WTC11 (cell line): ENCODE data around the gene RNF43. TPM values are rescaled to one million over a fixed set of nuclear protein-coding genes. Genes with fewer than 3 reads are reported as not detected.

Experiments used
- ATAC-seq: fragments of 200-7000 bp; cut with Tn5 transposase; 2 replicates; pipeline ENCODE4 v1.10.0; 2021; ENCODE audit warnings: mild to moderate bottlenecking, moderate library complexity
- CTCF ChIA-PET: fragments of 300-600 bp; sonication (Branson Sonifier 250); formaldehyde crosslinking; loops from one replicate; lab custom pipeline; 2021; ENCODE audit warnings: antibody characterized with exemption; lab: Charles Lee
- POLR2A ChIA-PET: fragments of 350-600 bp; sonication (Branson Sonifier 250); formaldehyde crosslinking; loops from one replicate; lab custom pipeline; 2021; ENCODE audit warnings: antibody characterized with exemption; lab: Charles Lee
- DNase-seq: peaks from one replicate; pipeline ENCODE4 v3.0.0; 2021; ENCODE audit warnings: low spot score
- H3K27ac Mint-ChIP-seq: 2 replicates; pipeline ENCODE4 v1.8.0; 2021; ENCODE audit warnings: mixed read lengths
- H3K27me3 Mint-ChIP-seq: 2 replicates; pipeline ENCODE4 v1.8.0; 2021; ENCODE audit warnings: low read depth, mild to moderate bottlenecking, moderate library complexity, mixed read lengths
- H3K36me3 Mint-ChIP-seq: 2 replicates; pipeline ENCODE4 v1.8.0; 2021; ENCODE audit warnings: mixed read lengths
- H3K4me1 Mint-ChIP-seq: 2 replicates; pipeline ENCODE4 v1.8.0; 2022; ENCODE audit warnings: mixed read lengths
- H3K4me3 Mint-ChIP-seq: 2 replicates; pipeline ENCODE4 v1.8.0; 2021; ENCODE audit warnings: mild to moderate bottlenecking, moderate library complexity, mixed read lengths
- H3K9me3 Mint-ChIP-seq: 2 replicates; pipeline ENCODE4 v1.8.0; 2021; ENCODE audit warnings: mixed read lengths
- GABPB1 ChIP-seq: sonication (generic); formaldehyde crosslinking; IDR thresholded peaks from 2 replicates; pipeline ENCODE4 v1.8.1; 2023; ENCODE audit warnings: mild to moderate bottlenecking, missing genetic modification reagents
- MXD4 ChIP-seq: fragments of 250-450 bp; sonication (Bioruptor Pico); IDR thresholded peaks from 2 replicates; pipeline ENCODE4 v1.8.0; 2021; ENCODE audit warnings: mild to moderate bottlenecking, moderate library complexity, borderline replicate concordance
- ZBTB21 ChIP-seq: sonication (generic); formaldehyde crosslinking; IDR thresholded peaks from 2 replicates; pipeline ENCODE4 v1.8.1; 2023; ENCODE audit warnings: mild to moderate bottlenecking, missing genetic modification reagents, borderline replicate concordance
- ZNF416 ChIP-seq: fragments of 250-450 bp; sonication (Bioruptor Pico); IDR thresholded peaks from 2 replicates; pipeline ENCODE4 v1.9.0; 2021; ENCODE audit warnings: mild to moderate bottlenecking, inconsistent platforms
- total RNA-seq: library from RNA; stranded (reverse); gene quantifications from 3 replicates; pipeline ENCODE4 v1.2.3, GENCODE V29; 2021
- TF ChIP-seq, protein P1 (sequence below): fragments of 250-450 bp; sonication (Bioruptor Pico); IDR thresholded peaks from 2 replicates; pipeline ENCODE4 v1.9.0; 2021; ENCODE audit warnings: moderate library complexity, mild to moderate bottlenecking, inconsistent platforms, borderline replicate concordance
- TF ChIP-seq, protein P2 (sequence below): sonication (generic); formaldehyde crosslinking; IDR thresholded peaks from 2 replicates; pipeline ENCODE4 v1.8.0; 2022; ENCODE audit warnings: mild to moderate bottlenecking, missing genetic modification reagents
- TF ChIP-seq, protein P3 (sequence below): fragments of 250-450 bp; sonication (Bioruptor Pico); IDR thresholded peaks from 2 replicates; pipeline ENCODE4 v1.9.0; 2021; ENCODE audit warnings: mild to moderate bottlenecking
- TF ChIP-seq, protein P4 (sequence below): sonication (generic); formaldehyde crosslinking; IDR thresholded peaks from 2 replicates; pipeline ENCODE4 v1.8.1; 2022; ENCODE audit warnings: mild to moderate bottlenecking, missing genetic modification reagents, moderate library complexity, borderline replicate concordance
- TF ChIP-seq, protein P5 (sequence below): fragments of 250-450 bp; sonication (Bioruptor Pico); IDR thresholded peaks from 2 replicates; pipeline ENCODE4 v2.1.2; 2022; ENCODE audit warnings: mild to moderate bottlenecking, moderate library complexity
- TF ChIP-seq, protein P6 (sequence below): sonication (generic); formaldehyde crosslinking; IDR thresholded peaks from 2 replicates; pipeline ENCODE4 v1.8.1; 2023; ENCODE audit warnings: mild to moderate bottlenecking, missing genetic modification reagents
- TF ChIP-seq, protein P7 (sequence below): sonication (generic); formaldehyde crosslinking; IDR thresholded peaks from 2 replicates; pipeline ENCODE4 v1.8.0; 2023; ENCODE audit warnings: missing genetic modification reagents
- TF ChIP-seq, protein P8 (sequence below): sonication (generic); formaldehyde crosslinking; IDR thresholded peaks from 2 replicates; pipeline ENCODE4 v1.8.1; 2022; ENCODE audit warnings: low read depth, mild to moderate bottlenecking, moderate library complexity, missing genetic modification reagents, borderline replicate concordance

Gene RNF43
- total RNA-seq, 1 experiment from 2014 or later, result 3.6 TPM

DNA sequence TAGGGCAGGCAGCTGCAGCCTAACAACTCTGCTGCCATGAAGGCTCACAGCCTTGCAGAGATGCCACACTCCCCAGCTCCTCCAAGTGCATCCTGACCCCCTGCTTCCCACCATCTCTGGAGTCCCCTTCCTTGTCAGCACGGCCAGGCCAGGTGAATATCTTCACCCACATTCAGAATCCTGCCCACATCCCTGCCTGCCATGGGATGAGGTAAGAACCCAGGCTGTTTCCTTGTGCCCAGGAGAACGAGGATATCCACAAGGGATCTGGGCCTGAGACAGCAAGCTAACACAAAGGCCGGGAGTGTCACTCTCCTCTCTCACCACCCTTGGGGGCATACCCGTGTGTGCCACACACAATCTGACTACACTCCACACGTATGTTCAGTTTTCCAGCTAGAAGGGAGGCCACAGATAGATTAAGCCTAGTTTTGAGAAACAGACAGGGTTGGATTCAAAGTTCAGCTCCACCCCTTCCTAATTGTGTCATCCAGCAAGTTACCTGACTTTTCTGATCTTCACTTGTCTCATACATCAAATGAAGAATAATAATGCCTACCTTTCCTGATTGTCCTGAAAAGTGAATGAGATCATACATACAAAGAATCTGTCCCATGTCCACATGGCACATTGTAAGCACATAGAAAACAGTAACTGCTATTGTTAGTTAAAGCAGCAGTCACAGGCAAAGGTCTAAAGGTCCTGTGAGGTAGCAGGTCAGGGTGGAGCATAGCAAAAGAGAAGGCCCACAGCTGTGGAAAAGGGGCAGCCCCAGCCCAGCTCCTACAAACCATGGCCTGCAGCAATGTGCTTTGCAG lies 47.9 kb downstream of the RNF43 start:
- no peaks in the 10 kb centered on the region for H3K36me3 Mint-ChIP-seq
- no peak overlapping the region for H3K27ac Mint-ChIP-seq
- DNase-seq (no peak), ATAC-seq (no peak)
- H3K4me3 Mint-ChIP-seq, result no peak overlapping the region
- H3K9me3 Mint-ChIP-seq, result no peaks in the 10 kb centered on the region
- TF ChIP-seq, protein P1, sequence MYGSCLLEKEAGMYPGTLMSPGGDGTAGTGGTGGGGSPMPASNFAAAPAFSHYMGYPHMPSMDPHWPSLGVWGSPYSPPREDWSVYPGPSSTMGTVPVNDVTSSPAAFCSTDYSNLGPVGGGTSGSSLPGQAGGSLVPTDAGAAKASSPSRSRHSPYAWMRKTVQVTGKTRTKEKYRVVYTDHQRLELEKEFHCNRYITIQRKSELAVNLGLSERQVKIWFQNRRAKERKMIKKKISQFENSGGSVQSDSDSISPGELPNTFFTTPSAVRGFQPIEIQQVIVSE (CRISPR knock-in tag), result no peak
- TF ChIP-seq, protein P2, sequence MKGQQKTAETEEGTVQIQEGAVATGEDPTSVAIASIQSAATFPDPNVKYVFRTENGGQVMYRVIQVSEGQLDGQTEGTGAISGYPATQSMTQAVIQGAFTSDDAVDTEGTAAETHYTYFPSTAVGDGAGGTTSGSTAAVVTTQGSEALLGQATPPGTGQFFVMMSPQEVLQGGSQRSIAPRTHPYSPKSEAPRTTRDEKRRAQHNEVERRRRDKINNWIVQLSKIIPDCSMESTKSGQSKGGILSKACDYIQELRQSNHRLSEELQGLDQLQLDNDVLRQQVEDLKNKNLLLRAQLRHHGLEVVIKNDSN, result no peak
- TF ChIP-seq, protein P3, sequence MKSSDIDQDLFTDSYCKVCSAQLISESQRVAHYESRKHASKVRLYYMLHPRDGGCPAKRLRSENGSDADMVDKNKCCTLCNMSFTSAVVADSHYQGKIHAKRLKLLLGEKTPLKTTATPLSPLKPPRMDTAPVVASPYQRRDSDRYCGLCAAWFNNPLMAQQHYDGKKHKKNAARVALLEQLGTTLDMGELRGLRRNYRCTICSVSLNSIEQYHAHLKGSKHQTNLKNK (CRISPR knock-in tag), result no peak
- TF ChIP-seq GABPB1 (CRISPR knock-in tag), result 0 out of 2 replicates have a peak, but pooled peaks have one; percentile 27
- CTCF ChIA-PET, result interaction anchor here (1.0 to 2.0 kb wide), 3 partner anchors 48 to 169 kb away, joined by 3 to 10 read pairs (median 8); partner anchors contain the start of gene RNF43
- H3K4me1 Mint-ChIP-seq, result peaks cover 3% of the 10 kb centered on the region; the same call in 1 of the 2 replicates
- POLR2A ChIA-PET, result interaction anchor here (1.6 kb wide), 1 partner anchor 16 kb away, joined by 4 read pairs; no protein-coding TSS in a partner anchor
- H3K27me3 Mint-ChIP-seq, result no peaks in the 10 kb centered on the region

DNA sequence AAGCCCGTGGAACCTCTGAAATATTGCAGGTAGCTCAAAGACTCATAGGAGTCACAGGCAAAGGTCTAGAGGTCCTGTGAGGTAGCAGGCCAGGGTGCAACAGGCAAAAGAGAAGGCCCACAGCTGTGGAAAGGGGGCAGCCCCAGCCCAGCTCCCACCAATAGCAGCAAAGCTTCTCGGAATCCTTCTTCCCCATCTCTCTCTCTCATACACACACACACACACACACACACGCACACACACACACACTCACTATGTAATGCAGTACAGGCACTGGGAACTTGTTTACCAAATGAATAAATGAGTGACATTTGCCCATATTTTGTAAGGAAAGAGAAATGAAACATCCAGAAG lies 48.5 kb downstream of the RNF43 start:
- Mint-ChIP-seq H3K27ac (no peak overlapping the region), H3K4me3 (no peak overlapping the region), H3K27me3 (no peaks in the 10 kb centered on the region), H3K4me1 (peaks cover 6% of the 10 kb centered on the region; the same call in 1 of the 2 replicates), H3K36me3 (no peaks in the 10 kb centered on the region), H3K9me3 (no peaks in the 10 kb centered on the region)
- ChIA-PET CTCF (interaction anchor here (0.6 to 2.0 kb wide), 4 partner anchors 49 to 169 kb away, joined by 3 to 10 read pairs (median 6); partner anchors contain the start of gene RNF43), POLR2A (interaction anchor here (0.6 to 1.6 kb wide), 2 partner anchors 16 to 407 kb away, joined by 4 to 5 read pairs; no protein-coding TSS in a partner anchor)
- TF ChIP-seq ZNF416 (CRISPR knock-in tag) (no peak), MXD4 (no peak), ZBTB21 (CRISPR knock-in tag) (no peak)
- TF ChIP-seq, protein P4, sequence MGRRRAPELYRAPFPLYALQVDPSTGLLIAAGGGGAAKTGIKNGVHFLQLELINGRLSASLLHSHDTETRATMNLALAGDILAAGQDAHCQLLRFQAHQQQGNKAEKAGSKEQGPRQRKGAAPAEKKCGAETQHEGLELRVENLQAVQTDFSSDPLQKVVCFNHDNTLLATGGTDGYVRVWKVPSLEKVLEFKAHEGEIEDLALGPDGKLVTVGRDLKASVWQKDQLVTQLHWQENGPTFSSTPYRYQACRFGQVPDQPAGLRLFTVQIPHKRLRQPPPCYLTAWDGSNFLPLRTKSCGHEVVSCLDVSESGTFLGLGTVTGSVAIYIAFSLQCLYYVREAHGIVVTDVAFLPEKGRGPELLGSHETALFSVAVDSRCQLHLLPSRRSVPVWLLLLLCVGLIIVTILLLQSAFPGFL (CRISPR knock-in tag), result no peak
- TF ChIP-seq, protein P5, sequence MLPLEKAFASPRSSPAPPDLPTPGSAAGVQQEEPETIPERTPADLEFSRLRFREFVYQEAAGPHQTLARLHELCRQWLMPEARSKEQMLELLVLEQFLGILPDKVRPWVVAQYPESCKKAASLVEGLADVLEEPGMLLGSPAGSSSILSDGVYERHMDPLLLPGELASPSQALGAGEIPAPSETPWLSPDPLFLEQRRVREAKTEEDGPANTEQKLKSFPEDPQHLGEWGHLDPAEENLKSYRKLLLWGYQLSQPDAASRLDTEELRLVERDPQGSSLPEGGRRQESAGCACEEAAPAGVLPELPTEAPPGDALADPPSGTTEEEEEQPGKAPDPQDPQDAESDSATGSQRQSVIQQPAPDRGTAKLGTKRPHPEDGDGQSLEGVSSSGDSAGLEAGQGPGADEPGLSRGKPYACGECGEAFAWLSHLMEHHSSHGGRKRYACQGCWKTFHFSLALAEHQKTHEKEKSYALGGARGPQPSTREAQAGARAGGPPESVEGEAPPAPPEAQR (CRISPR knock-in tag), result no peak
- TF ChIP-seq, protein P6, sequence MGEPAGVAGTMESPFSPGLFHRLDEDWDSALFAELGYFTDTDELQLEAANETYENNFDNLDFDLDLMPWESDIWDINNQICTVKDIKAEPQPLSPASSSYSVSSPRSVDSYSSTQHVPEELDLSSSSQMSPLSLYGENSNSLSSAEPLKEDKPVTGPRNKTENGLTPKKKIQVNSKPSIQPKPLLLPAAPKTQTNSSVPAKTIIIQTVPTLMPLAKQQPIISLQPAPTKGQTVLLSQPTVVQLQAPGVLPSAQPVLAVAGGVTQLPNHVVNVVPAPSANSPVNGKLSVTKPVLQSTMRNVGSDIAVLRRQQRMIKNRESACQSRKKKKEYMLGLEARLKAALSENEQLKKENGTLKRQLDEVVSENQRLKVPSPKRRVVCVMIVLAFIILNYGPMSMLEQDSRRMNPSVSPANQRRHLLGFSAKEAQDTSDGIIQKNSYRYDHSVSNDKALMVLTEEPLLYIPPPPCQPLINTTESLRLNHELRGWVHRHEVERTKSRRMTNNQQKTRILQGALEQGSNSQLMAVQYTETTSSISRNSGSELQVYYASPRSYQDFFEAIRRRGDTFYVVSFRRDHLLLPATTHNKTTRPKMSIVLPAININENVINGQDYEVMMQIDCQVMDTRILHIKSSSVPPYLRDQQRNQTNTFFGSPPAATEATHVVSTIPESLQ (CRISPR knock-in tag), result no peak
- TF ChIP-seq, protein P7, sequence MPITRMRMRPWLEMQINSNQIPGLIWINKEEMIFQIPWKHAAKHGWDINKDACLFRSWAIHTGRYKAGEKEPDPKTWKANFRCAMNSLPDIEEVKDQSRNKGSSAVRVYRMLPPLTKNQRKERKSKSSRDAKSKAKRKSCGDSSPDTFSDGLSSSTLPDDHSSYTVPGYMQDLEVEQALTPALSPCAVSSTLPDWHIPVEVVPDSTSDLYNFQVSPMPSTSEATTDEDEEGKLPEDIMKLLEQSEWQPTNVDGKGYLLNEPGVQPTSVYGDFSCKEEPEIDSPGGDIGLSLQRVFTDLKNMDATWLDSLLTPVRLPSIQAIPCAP (CRISPR knock-in tag), result no peak
- TF ChIP-seq, protein P8, sequence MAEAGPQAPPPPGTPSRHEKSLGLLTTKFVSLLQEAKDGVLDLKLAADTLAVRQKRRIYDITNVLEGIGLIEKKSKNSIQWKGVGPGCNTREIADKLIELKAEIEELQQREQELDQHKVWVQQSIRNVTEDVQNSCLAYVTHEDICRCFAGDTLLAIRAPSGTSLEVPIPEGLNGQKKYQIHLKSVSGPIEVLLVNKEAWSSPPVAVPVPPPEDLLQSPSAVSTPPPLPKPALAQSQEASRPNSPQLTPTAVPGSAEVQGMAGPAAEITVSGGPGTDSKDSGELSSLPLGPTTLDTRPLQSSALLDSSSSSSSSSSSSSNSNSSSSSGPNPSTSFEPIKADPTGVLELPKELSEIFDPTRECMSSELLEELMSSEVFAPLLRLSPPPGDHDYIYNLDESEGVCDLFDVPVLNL (CRISPR knock-in tag), result no peak
- ATAC-seq (no peak), DNase-seq (no peak)

Other genes starting within 250 kb of the RNF43 start
- not detected in 3 replicates for gene EPX, start 224.8 kb downstream of the RNF43 start, total RNA-seq
- gene MKS1, start 198.3 kb downstream of the RNF43 start, total RNA-seq, result 18.6 to 24.2 TPM (median 18.9 TPM) in 3 replicates
- gene LPO, start 178.9 kb downstream of the RNF43 start, total RNA-seq, result 0.20 to 0.50 TPM (median 0.23 TPM) in 3 replicates
- gene MPO, start 136.6 kb downstream of the RNF43 start, total RNA-seq, result not detected in 3 replicates
- 10.9 to 19.0 TPM (median 16.4 TPM) in 3 replicates for gene TSPOAP1, start 88.7 kb downstream of the RNF43 start, total RNA-seq
- gene SUPT4H1, start 65.3 kb downstream of the RNF43 start, total RNA-seq, result 85.5 to 91.1 TPM (median 89.3 TPM) in 3 replicates
- gene HSF5, start 70.9 kb upstream of the RNF43 start, total RNA-seq, result 0.07 to 0.11 TPM (median 0.09 TPM) in 3 replicates
- gene MTMR4, start 97.1 kb upstream of the RNF43 start, total RNA-seq, result 30.2 to 32.5 TPM (median 30.8 TPM) in 3 replicates